Cardiac muscle cell (in vitro differentiated cells and primary cell): ENCODE measurements around the gene TAF6. TPM values are rescaled to one million over a fixed set of nuclear protein-coding genes. Genes with fewer than 3 reads are reported as not detected.
A peak's percentile ranks its signal among the peaks of the same experiment; 100 is the strongest.

ENCODE experiments used
- DNase-seq, 2 donors: peaks; one replicate each; pipeline versions ENCODE4 v3.0.0 to v3.0.0-alpha.2; 2010 to 2017; ENCODE audit warnings: low read depth in 1 of 2, low spot score in 1 of 2
- H3K27ac ChIP-seq: fragments of 200-600 bp; sonication (generic); 2 replicates; pipeline ENCODE4 v1.5.1; 2016
- H3K27me3 ChIP-seq: fragments of 200-600 bp; sonication (generic); 2 replicates; pipeline ENCODE4 v1.6.0; 2016; ENCODE audit warnings: control low read depth
- H3K36me3 ChIP-seq: fragments of 200-600 bp; sonication (generic); 2 replicates; pipeline ENCODE4 v1.5.1; 2016; ENCODE audit warnings: control low read depth
- H3K4me1 ChIP-seq: fragments of 200-600 bp; sonication (generic); 2 replicates; pipeline ENCODE4 v1.8.1; 2017; ENCODE audit warnings: low read depth, mild to moderate bottlenecking, mixed run types
- H3K4me3 ChIP-seq: fragments of 200-600 bp; sonication (generic); 2 replicates; pipeline ENCODE4 v1.5.1; 2016; ENCODE audit warnings: mild to moderate bottlenecking
- H3K9me3 ChIP-seq: fragments of 200-600 bp; sonication (generic); 2 replicates; pipeline ENCODE4 v1.5.1; 2017; ENCODE audit warnings: low read depth, mild to moderate bottlenecking, control low read depth
- polyA plus RNA-seq: library from polyadenylated mRNA; unstranded; fragments of >200 nt; fragmentation: Nextera tagmentation; extraction: Ambion mirVana; gene quantifications from 2 replicates; pipeline ENCODE4 v1.2.1, GENCODE V29; 2016
- total RNA-seq: library from RNA; depleted of rRNA; stranded (reverse); fragments of >200 nt; gene quantifications from 2 replicates; pipeline ENCODE4 v1.2.3, GENCODE V29; 2016
- TF ChIP-seq, protein P1 (sequence below): IDR thresholded peaks from 2 replicates; pipeline ENCODE4 v1.5.1; 2012; ENCODE audit warnings: low read depth, mild to moderate bottlenecking, low read length

Gene TAF6
- total and polyA plus RNA-seq, 2 experiments from 2014 or later, result 99.4 to 163 TPM

DNA sequence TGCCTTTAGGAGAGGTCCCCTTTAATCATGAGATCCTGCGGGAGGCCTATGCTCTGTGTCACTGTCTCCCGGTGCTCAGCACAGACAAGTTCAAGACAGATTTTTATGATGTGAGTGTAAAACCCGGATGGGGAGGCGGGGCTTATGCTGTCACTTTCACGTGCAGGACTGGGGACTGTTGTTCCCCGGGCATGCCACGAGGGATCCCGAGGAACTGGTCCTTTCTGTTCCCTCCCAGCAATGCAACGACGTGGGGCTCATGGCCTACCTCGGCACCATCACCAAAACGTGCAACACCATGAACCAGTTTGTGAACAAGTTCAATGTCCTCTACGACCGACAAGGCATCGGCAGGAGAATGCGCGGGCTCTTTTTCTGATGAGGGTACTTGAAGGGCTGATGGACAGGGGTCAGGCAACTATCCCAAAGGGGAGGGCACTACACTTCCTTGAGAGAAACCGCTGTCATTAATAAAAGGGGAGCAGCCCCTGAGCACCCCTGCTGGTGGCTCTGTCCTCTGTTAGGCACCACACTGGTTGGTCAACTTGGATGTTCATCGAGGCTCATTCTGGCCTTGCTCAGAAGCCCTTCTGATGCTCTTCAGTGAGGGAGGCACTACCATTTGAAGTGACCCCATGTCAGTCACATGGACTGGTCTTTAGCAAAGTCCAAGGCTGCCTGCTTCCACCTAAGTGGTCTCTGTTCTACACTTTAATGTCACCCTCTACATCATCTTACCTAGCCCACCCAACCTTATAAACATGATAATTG is 27.6 kb downstream of the TAF6 start:
- H3K27ac ChIP-seq, result no peak overlapping the region
- no peaks in the 10 kb centered on the region for H3K9me3 ChIP-seq
- H3K36me3 ChIP-seq, result peaks cover 62% of the 10 kb centered on the region
- no peaks in the 10 kb centered on the region for H3K27me3 ChIP-seq
- peaks cover 2% of the 10 kb centered on the region for H3K4me1 ChIP-seq
- no peak for DNase-seq
- TF ChIP-seq, protein P1, sequence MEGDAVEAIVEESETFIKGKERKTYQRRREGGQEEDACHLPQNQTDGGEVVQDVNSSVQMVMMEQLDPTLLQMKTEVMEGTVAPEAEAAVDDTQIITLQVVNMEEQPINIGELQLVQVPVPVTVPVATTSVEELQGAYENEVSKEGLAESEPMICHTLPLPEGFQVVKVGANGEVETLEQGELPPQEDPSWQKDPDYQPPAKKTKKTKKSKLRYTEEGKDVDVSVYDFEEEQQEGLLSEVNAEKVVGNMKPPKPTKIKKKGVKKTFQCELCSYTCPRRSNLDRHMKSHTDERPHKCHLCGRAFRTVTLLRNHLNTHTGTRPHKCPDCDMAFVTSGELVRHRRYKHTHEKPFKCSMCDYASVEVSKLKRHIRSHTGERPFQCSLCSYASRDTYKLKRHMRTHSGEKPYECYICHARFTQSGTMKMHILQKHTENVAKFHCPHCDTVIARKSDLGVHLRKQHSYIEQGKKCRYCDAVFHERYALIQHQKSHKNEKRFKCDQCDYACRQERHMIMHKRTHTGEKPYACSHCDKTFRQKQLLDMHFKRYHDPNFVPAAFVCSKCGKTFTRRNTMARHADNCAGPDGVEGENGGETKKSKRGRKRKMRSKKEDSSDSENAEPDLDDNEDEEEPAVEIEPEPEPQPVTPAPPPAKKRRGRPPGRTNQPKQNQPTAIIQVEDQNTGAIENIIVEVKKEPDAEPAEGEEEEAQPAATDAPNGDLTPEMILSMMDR, result no peak
- no peak overlapping the region for H3K4me3 ChIP-seq

DNA sequence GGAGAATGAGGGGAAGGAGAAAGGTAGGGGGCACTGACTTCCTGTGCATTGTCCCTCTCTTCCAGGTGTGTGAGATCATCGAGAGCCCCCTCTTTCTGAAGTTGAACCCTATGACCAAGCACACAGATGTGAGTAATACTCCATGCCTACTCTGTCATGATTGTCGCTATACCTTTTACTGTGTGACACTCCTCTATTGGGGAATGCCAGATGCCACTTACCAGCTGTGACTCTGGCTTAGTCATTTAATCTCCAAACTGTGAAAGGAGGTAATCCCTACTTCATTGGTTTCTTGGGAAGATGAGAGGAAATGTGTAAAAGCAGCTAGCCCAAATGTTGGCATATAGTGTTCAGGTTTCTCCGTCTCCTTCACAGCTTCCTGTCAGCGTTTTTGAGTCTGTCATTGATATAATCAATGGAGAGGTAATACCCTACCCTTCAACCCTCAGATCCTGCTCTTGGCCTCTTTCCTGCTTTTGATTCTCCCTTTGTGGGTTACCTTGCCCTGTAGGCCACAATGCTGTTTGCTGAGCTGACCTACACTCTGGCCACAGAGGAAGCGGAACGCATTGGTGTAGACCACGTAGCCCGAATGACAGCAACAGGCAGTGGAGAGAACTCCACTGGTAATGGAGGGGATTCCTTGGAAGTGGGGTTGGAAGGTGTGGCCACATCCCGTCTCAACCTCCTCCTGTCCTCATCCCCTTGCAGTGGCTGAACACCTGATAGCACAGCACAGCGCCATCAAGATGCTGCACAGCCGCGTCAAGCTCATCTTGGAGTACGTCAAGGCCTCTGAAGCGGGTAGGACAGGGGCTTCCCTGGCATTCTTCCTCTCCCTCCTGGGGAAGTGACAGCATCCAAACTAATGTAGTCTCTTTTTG is 28.4 kb downstream of the TAF6 start:
- TF ChIP-seq, protein P1, result no peak
- H3K27me3 ChIP-seq, result no peaks in the 10 kb centered on the region
- H3K27ac ChIP-seq, result no peak overlapping the region
- H3K9me3 ChIP-seq, result no peaks in the 10 kb centered on the region
- H3K4me3 ChIP-seq, result no peak overlapping the region
- no peak for DNase-seq
- H3K4me1 ChIP-seq, result peaks cover 2% of the 10 kb centered on the region
- H3K36me3 ChIP-seq, result peaks cover 53% of the 10 kb centered on the region

DNA sequence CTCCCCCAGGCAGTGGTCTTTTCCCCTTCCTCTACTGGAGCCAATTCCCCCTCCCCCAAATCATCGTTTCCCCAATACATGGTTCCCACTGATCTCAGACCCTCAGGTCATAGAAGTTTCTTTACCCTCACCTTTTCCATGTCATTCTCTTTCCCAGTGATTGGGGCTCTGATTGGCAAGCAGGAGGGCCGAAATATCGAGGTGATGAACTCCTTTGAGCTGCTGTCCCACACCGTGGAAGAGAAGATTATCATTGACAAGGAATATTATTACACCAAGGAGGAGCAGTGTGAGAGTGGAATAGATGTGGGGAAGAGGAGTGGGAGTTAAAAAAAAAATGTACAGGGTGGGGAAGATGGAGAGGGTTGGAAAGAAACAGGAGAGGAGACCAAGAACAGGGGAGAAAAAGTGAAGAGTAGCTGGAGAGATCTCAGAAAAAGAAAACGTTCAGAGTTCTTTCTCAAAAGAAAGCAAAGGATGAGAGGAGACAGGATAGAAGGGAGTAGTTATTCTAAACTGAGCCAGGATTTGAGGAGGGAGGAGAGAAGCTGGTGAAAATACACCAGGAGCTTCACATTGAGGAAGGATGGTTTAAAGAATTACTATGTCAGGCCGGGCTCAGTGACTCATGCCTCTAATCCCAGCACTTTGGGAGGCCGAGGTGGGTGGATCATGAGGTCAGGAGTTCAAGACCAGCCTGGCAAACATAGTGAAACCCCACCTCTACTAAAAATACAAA is 29.5 kb downstream of the TAF6 start:
- Histone ChIP-seq H3K9me3 (no peaks in the 10 kb centered on the region), H3K27ac (peak overlapping the region; percentile 80), H3K4me3 (peak overlapping the region; percentile 67), H3K27me3 (no peaks in the 10 kb centered on the region), H3K4me1 (peaks cover 2% of the 10 kb centered on the region), H3K36me3 (peaks cover 42% of the 10 kb centered on the region)
- TF ChIP-seq, protein P1, result no peak
- DNase-seq, result no peak

DNA sequence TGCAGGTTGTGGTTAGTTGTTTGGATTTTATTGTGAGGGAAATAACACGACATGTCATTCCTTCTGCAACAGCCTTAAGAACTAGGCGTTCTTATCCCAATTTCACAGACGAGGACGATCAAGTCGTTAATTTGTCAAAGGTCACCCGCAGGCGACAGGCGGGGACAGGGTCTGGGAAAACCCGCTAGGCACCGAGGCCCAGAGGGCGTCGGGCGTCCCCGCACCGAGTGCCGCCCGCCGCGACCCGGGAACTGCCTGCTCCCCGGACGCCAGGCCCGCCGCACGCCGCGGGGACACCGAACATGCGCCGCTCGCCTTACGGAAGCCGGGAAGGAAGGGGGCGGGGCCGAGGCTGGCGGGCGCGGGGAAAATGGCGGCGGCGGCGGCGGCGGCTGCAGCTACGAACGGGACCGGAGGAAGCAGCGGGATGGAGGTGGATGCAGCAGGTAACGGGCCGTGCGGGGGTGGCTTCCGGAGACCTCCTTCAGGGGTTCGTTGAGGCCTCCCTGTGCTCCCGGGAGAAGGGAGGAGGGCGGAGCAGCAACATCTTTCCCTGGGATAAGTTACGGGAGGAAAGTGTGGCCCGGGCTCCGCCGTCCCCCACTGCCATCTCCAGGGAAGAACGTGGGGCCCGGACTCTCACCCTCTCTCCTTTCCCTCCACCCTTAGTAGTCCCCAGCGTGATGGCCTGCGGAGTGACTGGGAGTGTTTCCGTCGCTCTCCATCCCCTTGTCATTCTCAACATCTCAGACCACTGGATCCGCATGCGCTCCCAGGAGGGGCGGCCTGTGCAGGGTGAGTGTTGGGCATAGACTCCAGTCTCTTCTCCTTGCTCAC is 30.3 kb downstream of the TAF6 start, which contains the start of gene COPS6:
Gene COPS6, plus strand, starts transcription at position 349 of the 837 bp plus-strand sequence. Its CDS starts 22 bp downstream, at position 371.
- peak; percentile 81 to 85 for DNase-seq
- Histone ChIP-seq H3K4me1 (peaks cover 2% of the 10 kb centered on the region), H3K36me3 (peaks cover 34% of the 10 kb centered on the region), H3K4me3 (peak within 1 kb of the TSS; percentile 67), H3K27ac (peak within 1 kb of the TSS; percentile 80), H3K27me3 (no peaks in the 10 kb centered on the region), H3K9me3 (no peaks in the 10 kb centered on the region)
- TF ChIP-seq, protein P1, result no peak
